ENCODE measurements around the gene KLF14.
"Not testable (repeated sequence)": the region's sequence is repeated elsewhere in the genome, so short reads cannot be mapped to it uniquely, and the experiment has no call there.

Gene KLF14

GRCh38 chr7:130719541-130719940 lies 14.5 kb downstream of the KLF14 start:
- DNase-seq (ENCODE audit: low read depth in 3 of 3), result no peak

GRCh38 chr7:130712416-130712815 lies 21.6 kb downstream of the KLF14 start:
- DNase-seq (ENCODE audit: low read depth in 3 of 3), result no peak

GRCh38 chr7:130708766-130709165 lies 25.2 kb downstream of the KLF14 start:
- DNase-seq (ENCODE audit: low read depth in 3 of 3), result no peak

- DNase-seq (ENCODE audit: low read depth in 3 of 3), result no peak
Measured at GRCh38 chr7:130708001-130708400, 26.0 kb downstream of the KLF14 start.

GRCh38 chr7:130703851-130704250 lies 30.2 kb downstream of the KLF14 start:
- no peak for DNase-seq (ENCODE audit: low read depth in 3 of 3)

GRCh38 chr7:130701650-130702049 lies 32.4 kb downstream of the KLF14 start:
- DNase-seq (ENCODE audit: low read depth in 3 of 3), result no peak

GRCh38 chr7:130700760-130701159 lies 33.2 kb downstream of the KLF14 start:
- DNase-seq (ENCODE audit: low read depth in 3 of 3), result no peak

- no peak for DNase-seq (ENCODE audit: low read depth in 3 of 3)
Measured at GRCh38 chr7:130699686-130700085, 34.3 kb downstream of the KLF14 start.

GRCh38 chr7:130697820-130698219 lies 36.2 kb downstream of the KLF14 start:
- DNase-seq (ENCODE audit: low read depth in 3 of 3), result no peak

GRCh38 chr7:130695840-130696239 lies 38.2 kb downstream of the KLF14 start:
- DNase-seq (ENCODE audit: low read depth in 3 of 3), result no peak

GRCh38 chr7:130692396-130692795 lies 41.6 kb downstream of the KLF14 start:
- DNase-seq (ENCODE audit: low read depth in 3 of 3), result not testable (repeated sequence)

- no peak for DNase-seq (ENCODE audit: low read depth in 3 of 3)
Measured at GRCh38 chr7:130689683-130690082, 44.3 kb downstream of the KLF14 start.

- DNase-seq (ENCODE audit: low read depth in 3 of 3), result no peak
Measured at GRCh38 chr7:130683026-130683425, 51.0 kb downstream of the KLF14 start.
